Caco-2 (cell line): ENCODE results near the gene CCR2. TPM values are rescaled to one million over a fixed set of nuclear protein-coding genes. Genes with fewer than 3 reads are reported as not detected.

ENCODE experiments used
- BruUV-seq: library from RNA; stranded (reverse); fragments of 400-500 nt; replicated peaks from 2 replicates; lab custom pipeline; 2021; lab: Mats Ljungman, UMichigan
- CTCF ChIA-PET: fragments of 300-600 bp; sonication (Branson Sonifier 250); formaldehyde crosslinking; loops from one replicate; lab custom pipeline; 2022; ENCODE audit warnings: antibody characterized with exemption; lab: Charles Lee
- POLR2A ChIA-PET: fragments of 300-600 bp; sonication (Branson Sonifier 250); formaldehyde crosslinking; loops from one replicate; lab custom pipeline; 2022; ENCODE audit warnings: antibody characterized with exemption; lab: Charles Lee
- DNase-seq, 2 experiments: peaks; one replicate each; pipeline versions ENCODE4 v3.0.0 to v3.0.0-alpha.2; 2020 to 2022
- H3K27me3 ChIP-seq: replicated peaks from 2 replicates; pipeline ENCODE4 v1.6.0; 2011; ENCODE audit warnings: low read length; ENCODE audit not compliant: control insufficient read depth, insufficient read depth
- H3K36me3 ChIP-seq: 2 replicates; pipeline ENCODE4 v1.5.1; 2011; ENCODE audit warnings: low read length; ENCODE audit not compliant: control insufficient read depth, insufficient read depth
- H3K4me1 ChIP-seq: fragments of 250-450 bp; sonication (Bioruptor Pico); 2 replicates; pipeline ENCODE4 v1.5.1; 2020; ENCODE audit warnings: mild to moderate bottlenecking
- H3K4me3 ChIP-seq: 2 replicates; pipeline ENCODE4 v1.5.1; 2011; ENCODE audit warnings: low read depth, mild to moderate bottlenecking, control low read depth, low read length
- H3K9me3 ChIP-seq: fragments of 250-450 bp; sonication (Bioruptor Pico); 2 replicates; pipeline ENCODE4 v1.5.1; 2020; ENCODE audit warnings: mild to moderate bottlenecking, moderate library complexity
- H3K27ac Mint-ChIP-seq: one replicate; pipeline ENCODE4 v1.8.0; 2022; ENCODE audit warnings: mixed read lengths; ENCODE audit not compliant: unreplicated experiment
- H3K27me3 Mint-ChIP-seq: one replicate; pipeline ENCODE4 v1.8.0; 2022; ENCODE audit warnings: mixed read lengths; ENCODE audit not compliant: insufficient read depth, unreplicated experiment
- H3K36me3 Mint-ChIP-seq: one replicate; pipeline ENCODE4 v1.8.0; 2022; ENCODE audit warnings: mild to moderate bottlenecking, mixed read lengths; ENCODE audit not compliant: insufficient read depth, unreplicated experiment
- H3K4me1 Mint-ChIP-seq: one replicate; pipeline ENCODE4 v1.8.0; 2022; ENCODE audit warnings: low read depth, mixed read lengths; ENCODE audit not compliant: unreplicated experiment
- H3K4me3 Mint-ChIP-seq: one replicate; pipeline ENCODE4 v1.8.0; 2022; ENCODE audit warnings: mild to moderate bottlenecking, moderate library complexity, mixed read lengths; ENCODE audit not compliant: unreplicated experiment
- H3K9me3 Mint-ChIP-seq: one replicate; pipeline ENCODE4 v1.8.0; 2022; ENCODE audit warnings: mixed read lengths; ENCODE audit not compliant: unreplicated experiment
- CTCF ChIP-seq, 2 experiments: fragments of 200-600 bp in 1 of 2; IDR thresholded peaks; 1 replicate in 1 of 2; 2 replicates in 1 of 2; pipeline versions ENCODE4 v1.5.1 to v1.8.0; 2011 to 2022; ENCODE audit warnings: antibody characterized with exemption in 1 of 2, control low read depth in 1 of 2, inconsistent platforms in 1 of 2, low read depth in 1 of 2, low read length in 1 of 2, mild to moderate bottlenecking in 1 of 2, moderate library complexity in 1 of 2; ENCODE audit not compliant: insufficient read depth in 1 of 2, severe bottlenecking in 1 of 2, unreplicated experiment in 1 of 2
- intact Hi-C: fragments of 100-400 bp; cut with micrococcal nuclease; formaldehyde crosslinking; loops from one replicate; pipeline ENCODE4 v1.10.0; 2022; ENCODE audit not compliant: unreplicated experiment
- total RNA-seq: library from RNA; stranded (reverse); gene quantifications from 2 replicates; pipeline ENCODE4 v1.2.3, GENCODE V29; 2022

Gene CCR2
- total RNA-seq, 1 experiment from 2014 or later, result not detected

- Histone ChIP-seq H3K9me3 (peaks cover 29% of the 10 kb centered on the region), H3K4me1 (peaks cover 17% of the 10 kb centered on the region), H3K27me3 (no peaks in the 10 kb centered on the region), H3K36me3 (no peaks in the 10 kb centered on the region), H3K4me3 (no peak overlapping the region)
- Mint-ChIP-seq H3K9me3 (peaks cover 33% of the 10 kb centered on the region), H3K27me3 (no peaks in the 10 kb centered on the region), H3K36me3 (peaks cover 10% of the 10 kb centered on the region), H3K4me3 (no peak overlapping the region), H3K27ac (peak overlapping the region; percentile 62), H3K4me1 (peaks cover 8% of the 10 kb centered on the region)
- TF ChIP-seq CTCF (IDR thresholded peaks at IDR 0.05; ENCODE audit: insufficient read depth in 1 of 2, low read depth in 1 of 2, low read length in 1 of 2, severe bottlenecking in 1 of 2, unreplicated experiment in 1 of 2), result no peak
- intact Hi-C loops, result no loop called here
- ChIA-PET POLR2A (interaction anchor here (0.9 kb wide), 1 partner anchor 171 kb away, joined by 3 read pairs; no protein-coding TSS in a partner anchor), CTCF (no interaction called here)
- BruUV-seq, result no TSS peak
- DNase-seq, result peak in 1 of 2 experiments; percentile 11
Observed at GRCh38 chr3:46334741-46335478, 19.0 kb upstream of the CCR2 start.

- no peaks in the 10 kb centered on the region for H3K36me3 ChIP-seq
- Mint-ChIP-seq H3K27me3 (no peaks in the 10 kb centered on the region), H3K27ac (peak overlapping the region; percentile 62), H3K4me3 (no peak overlapping the region), H3K9me3 (peaks cover 40% of the 10 kb centered on the region), H3K36me3 (peaks cover 10% of the 10 kb centered on the region), H3K4me1 (peaks cover 8% of the 10 kb centered on the region)
- DNase-seq, result peak in 1 of 2 experiments; percentile 12
- H3K4me3 ChIP-seq, result no peak overlapping the region
- no peaks in the 10 kb centered on the region for H3K27me3 ChIP-seq
- H3K9me3 ChIP-seq, result peaks cover 30% of the 10 kb centered on the region
- no TSS peak for BruUV-seq
- CTCF ChIA-PET, result no interaction called here
- no peak for TF ChIP-seq CTCF (IDR thresholded peaks at IDR 0.05; ENCODE audit: insufficient read depth in 1 of 2, low read depth in 1 of 2, low read length in 1 of 2, severe bottlenecking in 1 of 2, unreplicated experiment in 1 of 2)
- intact Hi-C loops, result no loop called here
- POLR2A ChIA-PET, result no interaction called here
- peaks cover 17% of the 10 kb centered on the region for H3K4me1 ChIP-seq
Observed at GRCh38 chr3:46335541-46335940, 18.4 kb upstream of the CCR2 start.

- Mint-ChIP-seq H3K4me3 (no peak overlapping the region), H3K36me3 (peaks cover 6% of the 10 kb centered on the region), H3K27ac (no peak overlapping the region), H3K9me3 (peaks cover 25% of the 10 kb centered on the region), H3K27me3 (no peaks in the 10 kb centered on the region), H3K4me1 (peaks cover 8% of the 10 kb centered on the region)
- H3K9me3 ChIP-seq, result peaks cover 30% of the 10 kb centered on the region
- POLR2A ChIA-PET, result no interaction called here
- intact Hi-C loops, result no loop called here
- no peak overlapping the region for H3K4me3 ChIP-seq
- no TSS peak for BruUV-seq
- CTCF ChIA-PET, result no interaction called here
- no peaks in the 10 kb centered on the region for H3K27me3 ChIP-seq
- no peak for TF ChIP-seq CTCF (IDR thresholded peaks at IDR 0.05; ENCODE audit: insufficient read depth in 1 of 2, low read depth in 1 of 2, low read length in 1 of 2, severe bottlenecking in 1 of 2, unreplicated experiment in 1 of 2)
- H3K4me1 ChIP-seq, result peaks cover 17% of the 10 kb centered on the region
- no peaks in the 10 kb centered on the region for H3K36me3 ChIP-seq
- DNase-seq, result no peak
Observed at GRCh38 chr3:46337911-46338310, 16.0 kb upstream of the CCR2 start.
